K562 (cell line): ENCODE results near the gene LMNTD2. TPM values are rescaled to one million over a fixed set of nuclear protein-coding genes. Genes with fewer than 3 reads are reported as not detected.

Experiments
- CEBPB ChIP-seq: fragments of 450-650 bp; IDR thresholded peaks from 2 replicates; pipeline ENCODE4 v1.6.1; 2016; ENCODE audit warnings: missing genetic modification characterization, missing compliant biosample characterization
- CSDE1 ChIP-seq, 2 experiments: fragments of 450-650 bp; IDR thresholded peaks; 2 replicates each; pipeline ENCODE4 v1.6.1; 2016; ENCODE audit warnings: mild to moderate bottlenecking in 1 of 2
- GABPA ChIP-seq: fragments of 200-800 bp; sonication (Bioruptor generic); conservative IDR thresholded peaks from 2 replicates; pipeline ENCODE4 v1.6.1; 2016; ENCODE audit warnings: low read depth, missing genetic modification characterization, missing compliant biosample characterization
- HDAC8 ChIP-seq: fragments of 450-650 bp; IDR thresholded peaks from 2 replicates; pipeline ENCODE4 v1.6.1; 2016; ENCODE audit warnings: mild to moderate bottlenecking, missing genetic modification characterization, moderate library complexity, missing compliant biosample characterization
- JUNB ChIP-seq: fragments of 450-650 bp; formaldehyde crosslinking; conservative IDR thresholded peaks from 2 replicates; pipeline ENCODE4 v1.4.0; 2020; ENCODE audit warnings: mild to moderate bottlenecking
- MEF2A ChIP-seq: IDR thresholded peaks from 2 replicates; pipeline ENCODE4 v1.6.1; 2011; ENCODE audit warnings: low read depth, mild to moderate bottlenecking, low read length, moderate library complexity; ENCODE audit not compliant: control insufficient read depth
- NR2C1 ChIP-seq, 2 experiments: fragments of 450-650 bp; IDR thresholded peaks; 2 replicates each; pipeline ENCODE4 v1.6.1; 2017; ENCODE audit warnings: mild to moderate bottlenecking in 2 of 2, antibody characterized with exemption in 1 of 2, inconsistent platforms in 1 of 2, missing compliant biosample characterization in 1 of 2, missing genetic modification characterization in 1 of 2
- SMAD3 ChIP-seq: fragments of 450-650 bp; formaldehyde crosslinking; conservative IDR thresholded peaks from 2 replicates; pipeline ENCODE4 v1.4.0; 2020; ENCODE audit warnings: mild to moderate bottlenecking
- TAL1 ChIP-seq: fragments of 450-650 bp; IDR thresholded peaks from 2 replicates; pipeline ENCODE4 v1.6.1; 2016; ENCODE audit warnings: mild to moderate bottlenecking
- TCF7 ChIP-seq: sonication (generic); IDR thresholded peaks from 2 replicates; pipeline ENCODE4 v1.6.1; 2016; ENCODE audit warnings: antibody characterized with exemption, borderline replicate concordance
- TEAD1 ChIP-seq, 2 experiments: fragments of 450-650 bp in 1 of 2; sonication (generic) in 1 of 2; formaldehyde crosslinking; IDR thresholded peaks; 2 replicates each; pipeline versions ENCODE4 v1.4.0 to v1.8.0; 2020 to 2022; ENCODE audit warnings: mild to moderate bottlenecking in 2 of 2, missing genetic modification reagents in 1 of 2
- ZFP1 ChIP-seq: fragments of 450-650 bp; formaldehyde crosslinking; IDR thresholded peaks from 2 replicates; pipeline ENCODE4 v1.4.0; 2020; ENCODE audit warnings: mild to moderate bottlenecking, mixed read lengths
- ZNF347 ChIP-seq: fragments of 450-650 bp; formaldehyde crosslinking; IDR thresholded peaks from 2 replicates; pipeline ENCODE4 v1.4.0; 2020; ENCODE audit warnings: low read depth, mild to moderate bottlenecking, moderate library complexity
- ZSCAN32 ChIP-seq: fragments of 450-650 bp; formaldehyde crosslinking; IDR thresholded peaks from 2 replicates; pipeline ENCODE4 v1.4.0; 2020; ENCODE audit warnings: mild to moderate bottlenecking, moderate library complexity
- ZZZ3 ChIP-seq: fragments of 450-650 bp; IDR thresholded peaks from 2 replicates; pipeline ENCODE4 v1.6.1; 2016; ENCODE audit warnings: antibody characterized with exemption, mild to moderate bottlenecking, moderate library complexity
- polyA plus RNA-seq, 8 experiments: library from polyadenylated mRNA; depleted of rRNA in 4 of 8; stranded (reverse) in 5 of 8; unstranded in 3 of 8; fragments of >200 nt; fragmentation: Nextera tagmentation in 2 of 8; fragmentation: Illumina TruSeq in 1 of 8; extraction: Ambion mirVana in 2 of 8; extraction: Trizol in 1 of 8; gene quantifications; 2 replicates each; pipeline versions ENCODE4 v1.2.1 to v1.2.3, GENCODE V29; 2011 to 2014; ENCODE audit warnings: inconsistent platforms in 1 of 8, missing spikeins in 1 of 8
- total RNA-seq, 7 experiments: library from RNA; depleted of rRNA in 6 of 7; stranded (reverse); fragments of >200 nt in 6 of 7; fragmentation: Illumina TruSeq in 2 of 7; extraction: Trizol in 2 of 7; gene quantifications; 2 replicates each; pipeline versions ENCODE4 v1.2.1 to v1.2.3, GENCODE V29; 2011 to 2021; ENCODE audit warnings: low replicate concordance in 1 of 7
- TF ChIP-seq, protein P1 (sequence below): fragments of 450-650 bp; formaldehyde crosslinking; IDR thresholded peaks from 2 replicates; pipeline ENCODE4 v1.4.0; 2020; ENCODE audit warnings: mild to moderate bottlenecking, mixed read lengths
- TF ChIP-seq, protein P2 (sequence below), 2 experiments: fragments of 450-650 bp in 1 of 2; sonication (generic) in 1 of 2; formaldehyde crosslinking in 1 of 2; IDR thresholded peaks; 2 replicates each; pipeline versions ENCODE4 v1.7.1 to v1.9.0; 2016 to 2022; ENCODE audit warnings: inconsistent platforms in 1 of 2, mild to moderate bottlenecking in 1 of 2, missing genetic modification reagents in 1 of 2
- TF ChIP-seq, protein P3 (sequence below): sonication (generic); formaldehyde crosslinking; IDR thresholded peaks from 2 replicates; pipeline ENCODE4 v1.8.0; 2022; ENCODE audit warnings: mild to moderate bottlenecking, missing genetic modification reagents

The LMNTD2 gene
- total and polyA plus RNA-seq, 9 of the 15 experiments (the other 6 are each of a cell fraction or from before 2014, with no cell fraction given): 0.48 to 4.2 (median 1.5) TPM; not detected in 3

DNA sequence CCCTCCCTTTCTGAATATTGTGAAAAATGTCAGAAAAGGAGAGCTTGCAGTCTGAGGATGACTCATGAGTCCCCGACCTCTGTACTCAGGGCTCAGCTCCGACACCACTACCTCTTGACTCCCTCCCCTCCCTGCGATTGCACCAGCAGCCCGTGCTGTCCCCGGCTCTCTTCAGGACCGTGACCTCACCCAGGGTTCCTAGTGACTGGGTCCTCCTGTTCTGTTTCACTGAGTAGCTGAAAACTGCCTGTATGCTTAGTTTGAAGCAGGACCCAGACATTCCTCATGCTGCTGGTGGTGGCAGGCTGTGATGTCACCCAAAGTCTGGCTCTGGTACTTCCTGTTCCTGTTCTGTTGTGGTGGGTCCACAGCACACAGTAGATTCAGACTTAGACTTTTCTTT is 27.4 kb upstream of the LMNTD2 start (continued):
- TF ChIP-seq MEF2A (no peak), CEBPB (tag) (peak; percentile 84), HDAC8 (no peak), JUNB (no peak), ZZZ3 (no peak), SMAD3 (CRISPR knock-in tag) (no peak), ZFP1 (CRISPR knock-in tag) (no peak), ZSCAN32 (CRISPR knock-in tag) (no peak), GABPA (tag) (no peak), TEAD1 (CRISPR knock-in tag; IDR thresholded peaks at IDR 0.05) (no peak), NR2C1 (IDR thresholded peaks at IDR 0.05) (peak; percentile 34; the same call in 1 of the 2 replicates), NR2C1 (tag; IDR thresholded peaks at IDR 0.05) (peak; percentile 46; the same call in 1 of the 2 replicates), CSDE1 (IDR thresholded peaks at IDR 0.05) (no peak), TAL1 (no peak), TCF7 (no peak), ZNF347 (CRISPR knock-in tag) (no peak)
- TF ChIP-seq, protein P1, sequence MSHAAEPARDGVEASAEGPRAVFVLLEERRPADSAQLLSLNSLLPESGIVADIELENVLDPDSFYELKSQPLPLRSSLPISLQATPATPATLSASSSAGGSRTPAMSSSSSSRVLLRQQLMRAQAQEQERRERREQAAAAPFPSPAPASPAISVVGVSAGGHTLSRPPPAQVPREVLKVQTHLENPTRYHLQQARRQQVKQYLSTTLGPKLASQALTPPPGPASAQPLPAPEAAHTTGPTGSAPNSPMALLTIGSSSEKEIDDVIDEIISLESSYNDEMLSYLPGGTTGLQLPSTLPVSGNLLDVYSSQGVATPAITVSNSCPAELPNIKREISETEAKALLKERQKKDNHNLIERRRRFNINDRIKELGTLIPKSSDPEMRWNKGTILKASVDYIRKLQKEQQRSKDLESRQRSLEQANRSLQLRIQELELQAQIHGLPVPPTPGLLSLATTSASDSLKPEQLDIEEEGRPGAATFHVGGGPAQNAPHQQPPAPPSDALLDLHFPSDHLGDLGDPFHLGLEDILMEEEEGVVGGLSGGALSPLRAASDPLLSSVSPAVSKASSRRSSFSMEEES (CRISPR knock-in tag): no peak
- TF ChIP-seq, protein P2, sequence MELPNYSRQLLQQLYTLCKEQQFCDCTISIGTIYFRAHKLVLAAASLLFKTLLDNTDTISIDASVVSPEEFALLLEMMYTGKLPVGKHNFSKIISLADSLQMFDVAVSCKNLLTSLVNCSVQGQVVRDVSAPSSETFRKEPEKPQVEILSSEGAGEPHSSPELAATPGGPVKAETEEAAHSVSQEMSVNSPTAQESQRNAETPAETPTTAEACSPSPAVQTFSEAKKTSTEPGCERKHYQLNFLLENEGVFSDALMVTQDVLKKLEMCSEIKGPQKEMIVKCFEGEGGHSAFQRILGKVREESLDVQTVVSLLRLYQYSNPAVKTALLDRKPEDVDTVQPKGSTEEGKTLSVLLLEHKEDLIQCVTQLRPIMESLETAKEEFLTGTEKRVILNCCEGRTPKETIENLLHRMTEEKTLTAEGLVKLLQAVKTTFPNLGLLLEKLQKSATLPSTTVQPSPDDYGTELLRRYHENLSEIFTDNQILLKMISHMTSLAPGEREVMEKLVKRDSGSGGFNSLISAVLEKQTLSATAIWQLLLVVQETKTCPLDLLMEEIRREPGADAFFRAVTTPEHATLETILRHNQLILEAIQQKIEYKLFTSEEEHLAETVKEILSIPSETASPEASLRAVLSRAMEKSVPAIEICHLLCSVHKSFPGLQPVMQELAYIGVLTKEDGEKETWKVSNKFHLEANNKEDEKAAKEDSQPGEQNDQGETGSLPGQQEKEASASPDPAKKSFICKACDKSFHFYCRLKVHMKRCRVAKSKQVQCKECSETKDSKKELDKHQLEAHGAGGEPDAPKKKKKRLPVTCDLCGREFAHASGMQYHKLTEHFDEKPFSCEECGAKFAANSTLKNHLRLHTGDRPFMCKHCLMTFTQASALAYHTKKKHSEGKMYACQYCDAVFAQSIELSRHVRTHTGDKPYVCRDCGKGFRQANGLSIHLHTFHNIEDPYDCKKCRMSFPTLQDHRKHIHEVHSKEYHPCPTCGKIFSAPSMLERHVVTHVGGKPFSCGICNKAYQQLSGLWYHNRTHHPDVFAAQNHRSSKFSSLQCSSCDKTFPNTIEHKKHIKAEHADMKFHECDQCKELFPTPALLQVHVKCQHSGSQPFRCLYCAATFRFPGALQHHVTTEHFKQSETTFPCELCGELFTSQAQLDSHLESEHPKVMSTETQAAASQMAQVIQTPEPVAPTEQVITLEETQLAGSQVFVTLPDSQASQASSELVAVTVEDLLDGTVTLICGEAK (IDR thresholded peaks at IDR 0.05): peak; percentile 54
- TF ChIP-seq, protein P2 (CRISPR knock-in tag; IDR thresholded peaks at IDR 0.05): no peak
- TF ChIP-seq, protein P3, sequence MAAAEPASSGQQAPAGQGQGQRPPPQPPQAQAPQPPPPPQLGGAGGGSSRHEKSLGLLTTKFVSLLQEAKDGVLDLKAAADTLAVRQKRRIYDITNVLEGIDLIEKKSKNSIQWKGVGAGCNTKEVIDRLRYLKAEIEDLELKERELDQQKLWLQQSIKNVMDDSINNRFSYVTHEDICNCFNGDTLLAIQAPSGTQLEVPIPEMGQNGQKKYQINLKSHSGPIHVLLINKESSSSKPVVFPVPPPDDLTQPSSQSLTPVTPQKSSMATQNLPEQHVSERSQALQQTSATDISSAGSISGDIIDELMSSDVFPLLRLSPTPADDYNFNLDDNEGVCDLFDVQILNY (CRISPR knock-in tag): no peak
